Mesenchymal stem cell (in vitro differentiated cells and primary cell): Measurements from ENCODE around the gene GNG7.
"Not testable (repeated sequence)": the region's sequence is repeated elsewhere in the genome, so short reads cannot be mapped to it uniquely, and the experiment has no call there.

Experiments
- DNase-seq: peaks from one replicate; pipeline ENCODE4 v3.0.0-alpha.2; 2013
- H2AFZ ChIP-seq: one replicate; pipeline ENCODE4 v1.6.1; 2013; ENCODE audit warnings: low read depth, mild to moderate bottlenecking, control low read depth, inconsistent platforms, low read length, moderate library complexity
- H2AK5ac ChIP-seq: 2 replicates; pipeline ENCODE4 v1.6.1; 2013; ENCODE audit warnings: low read length, moderate library complexity, mild to moderate bottlenecking, inconsistent platforms; ENCODE audit not compliant: severe bottlenecking
- H2BK120ac ChIP-seq: one replicate; pipeline ENCODE4 v1.6.1; 2013; ENCODE audit warnings: low read depth, mild to moderate bottlenecking, inconsistent platforms, low read length, moderate library complexity
- H2BK12ac ChIP-seq, 2 experiments: one replicate each; pipeline ENCODE4 v1.6.1; 2013; ENCODE audit warnings: inconsistent platforms in 2 of 2, low read length in 2 of 2, mild to moderate bottlenecking in 2 of 2, moderate library complexity in 2 of 2, control low read depth in 1 of 2
- H2BK15ac ChIP-seq: one replicate; pipeline ENCODE4 v1.6.1; 2013; ENCODE audit warnings: mild to moderate bottlenecking, low read depth, inconsistent platforms; ENCODE audit not compliant: poor library complexity, severe bottlenecking
- H2BK5ac ChIP-seq: 2 replicates; pipeline ENCODE4 v1.6.1; 2013; ENCODE audit warnings: low read depth, mild to moderate bottlenecking, low read length, control low read depth, inconsistent platforms; ENCODE audit not compliant: poor library complexity, severe bottlenecking
- H3K14ac ChIP-seq, 2 experiments: one replicate each; pipeline ENCODE4 v1.6.1; 2013; ENCODE audit warnings: inconsistent platforms in 2 of 2, low read length in 2 of 2, control low read depth in 1 of 2, mild to moderate bottlenecking in 1 of 2, moderate library complexity in 1 of 2
- H3K18ac ChIP-seq, 2 experiments: one replicate each; pipeline ENCODE4 v1.6.1; 2013; ENCODE audit warnings: inconsistent platforms in 2 of 2, low read length in 2 of 2, control low read depth in 1 of 2, low read depth in 1 of 2, mild to moderate bottlenecking in 1 of 2
- H3K23ac ChIP-seq, 2 experiments: one replicate each; pipeline ENCODE4 v1.6.1; 2013; ENCODE audit warnings: inconsistent platforms in 2 of 2, low read length in 2 of 2, mild to moderate bottlenecking in 2 of 2, moderate library complexity in 2 of 2, control low read depth in 1 of 2
- H3K27ac ChIP-seq: 2 replicates; pipeline ENCODE4 v1.5.1; 2013; ENCODE audit warnings: mild to moderate bottlenecking, moderate library complexity, low read length, control low read depth, inconsistent platforms; ENCODE audit not compliant: poor library complexity, severe bottlenecking
- H3K27me3 ChIP-seq, 2 experiments: 2 replicates each; pipeline versions ENCODE4 v1.6.1 to v1.7.0; 2013; ENCODE audit warnings: low read length in 2 of 2, mild to moderate bottlenecking in 2 of 2, moderate library complexity in 2 of 2, control low read depth in 1 of 2, inconsistent platforms in 1 of 2; ENCODE audit not compliant: control insufficient read depth in 1 of 2, insufficient read depth in 1 of 2
- H3K36me3 ChIP-seq, 2 experiments: 2 replicates each; pipeline versions ENCODE4 v1.6.1 to v1.7.0; 2013; ENCODE audit warnings: low read length in 2 of 2, control low read depth in 1 of 2, inconsistent platforms in 1 of 2, low read depth in 1 of 2, mild to moderate bottlenecking in 1 of 2; ENCODE audit not compliant: insufficient read depth in 2 of 2, control insufficient read depth in 1 of 2
- H3K4ac ChIP-seq, 2 experiments: one replicate each; pipeline ENCODE4 v1.6.1; 2013; ENCODE audit warnings: inconsistent platforms in 2 of 2, low read length in 2 of 2, mild to moderate bottlenecking in 2 of 2, moderate library complexity in 2 of 2, control low read depth in 1 of 2, low read depth in 1 of 2
- H3K4me1 ChIP-seq: 2 replicates; pipeline ENCODE4 v1.6.1; 2013; ENCODE audit warnings: low read depth, low read length, control low read depth; ENCODE audit not compliant: control insufficient read depth, insufficient read depth
- H3K4me2 ChIP-seq: 2 replicates; pipeline ENCODE4 v1.6.1; 2013; ENCODE audit warnings: low read length, mild to moderate bottlenecking, inconsistent platforms; ENCODE audit not compliant: poor library complexity, severe bottlenecking
- H3K4me3 ChIP-seq, 2 experiments: 2 replicates each; pipeline versions ENCODE4 v1.5.1 to v1.7.0; 2013; ENCODE audit warnings: low read length in 2 of 2, mild to moderate bottlenecking in 2 of 2, control low read depth in 1 of 2, low read depth in 1 of 2; ENCODE audit not compliant: insufficient read depth in 1 of 2
- H3K79me1 ChIP-seq: replicated peaks from 2 replicates; pipeline ENCODE4 v1.6.1; 2013; ENCODE audit warnings: mild to moderate bottlenecking, control low read depth, low read length, inconsistent platforms; ENCODE audit not compliant: poor library complexity, severe bottlenecking
- H3K9ac ChIP-seq: 2 replicates; pipeline ENCODE4 v1.7.0; 2013; ENCODE audit warnings: mild to moderate bottlenecking, low read length, moderate library complexity
- H3K9me3 ChIP-seq: 2 replicates; pipeline ENCODE4 v1.7.0; 2013; ENCODE audit warnings: mild to moderate bottlenecking, low read length; ENCODE audit not compliant: control insufficient read depth
- H4K8ac ChIP-seq: one replicate; pipeline ENCODE4 v1.6.1; 2013; ENCODE audit warnings: inconsistent platforms, mild to moderate bottlenecking, low read length, moderate library complexity
- H4K91ac ChIP-seq: one replicate; pipeline ENCODE4 v1.6.1; 2013; ENCODE audit warnings: mild to moderate bottlenecking, low read length, inconsistent platforms
- WGBS: methylation state at CpG from one replicate; pipeline ENCODE4 v1.1.7; 2013; ENCODE audit warnings: mixed read lengths; 5-methylcytosine and 5-hydroxymethylcytosine counted together

GNG7 gene

GRCh38 chr19:2572152-2572551 is 130.3 kb downstream of the GNG7 start:
- not testable (repeated sequence) for H2AK5ac ChIP-seq, H3K4ac ChIP-seq, H2BK12ac ChIP-seq, H3K36me3 ChIP-seq, H4K91ac ChIP-seq, H3K4me2 ChIP-seq, H3K18ac ChIP-seq, H3K27me3 ChIP-seq, H2AFZ ChIP-seq, H3K14ac ChIP-seq, H2BK15ac ChIP-seq, H3K9ac ChIP-seq, H2BK5ac ChIP-seq, H3K9me3 ChIP-seq, H3K23ac ChIP-seq, DNase-seq, H3K27ac ChIP-seq, H2BK120ac ChIP-seq, H3K4me3 ChIP-seq, H4K8ac ChIP-seq, H3K79me1 ChIP-seq
- peaks cover 17% of the 10 kb centered on the region for H3K4me1 ChIP-seq
- 98% methylated on average over 12 of the region's 12 CpGs for WGBS

GRCh38 chr19:2569596-2570465 is 132.7 kb downstream of the GNG7 start:
- H3K79me1 ChIP-seq: no peaks in the 10 kb centered on the region
- H3K4me3 ChIP-seq: no peak overlapping the region
- no peak overlapping the region for H3K4ac ChIP-seq
- no peak overlapping the region for H4K91ac ChIP-seq
- WGBS: 94% methylated on average over 18 of the region's 21 CpGs
- no peak overlapping the region for H3K23ac ChIP-seq
- H2BK15ac ChIP-seq: no peak overlapping the region
- H3K9ac ChIP-seq: no peak overlapping the region
- H2AK5ac ChIP-seq: no peak overlapping the region
- H3K18ac ChIP-seq: no peak overlapping the region
- peaks cover 2% of the 10 kb centered on the region for H3K4me1 ChIP-seq
- DNase-seq: no peak
- no peaks in the 10 kb centered on the region for H3K36me3 ChIP-seq
- H2BK120ac ChIP-seq: no peak overlapping the region
- H2AFZ ChIP-seq: no peak overlapping the region
- H3K4me2 ChIP-seq: no peak overlapping the region
- H2BK5ac ChIP-seq: no peak overlapping the region
- H4K8ac ChIP-seq: no peak overlapping the region
- H3K27me3 ChIP-seq: peaks cover 0 to under 1% of the 10 kb centered on the region in 2 experiments
- no peaks in the 10 kb centered on the region for H3K9me3 ChIP-seq
- H2BK12ac ChIP-seq: no peak overlapping the region
- no peak overlapping the region for H3K14ac ChIP-seq
- no peak overlapping the region for H3K27ac ChIP-seq

GRCh38 chr19:2567996-2568395 is 134.5 kb downstream of the GNG7 start:
- H3K4ac ChIP-seq: no peak overlapping the region
- no peaks in the 10 kb centered on the region for H3K36me3 ChIP-seq
- H4K8ac ChIP-seq: no peak overlapping the region
- no peaks in the 10 kb centered on the region for H3K9me3 ChIP-seq
- H3K23ac ChIP-seq: no peak overlapping the region
- H2AK5ac ChIP-seq: no peak overlapping the region
- peak overlapping the region; percentile 43 for H4K91ac ChIP-seq
- H3K27ac ChIP-seq: no peak overlapping the region
- no peak overlapping the region for H2AFZ ChIP-seq
- no peak overlapping the region for H3K14ac ChIP-seq
- no peak overlapping the region for H3K4me2 ChIP-seq
- no peak overlapping the region for H2BK15ac ChIP-seq
- no peaks in the 10 kb centered on the region for H3K4me1 ChIP-seq
- peak overlapping the region in 1 of 2 experiments; percentile 5 for H2BK12ac ChIP-seq
- 65% methylated on average over 6 of the region's 6 CpGs for WGBS
- no peak overlapping the region for H3K18ac ChIP-seq
- H3K9ac ChIP-seq: no peak overlapping the region
- no peaks in the 10 kb centered on the region for H3K79me1 ChIP-seq
- DNase-seq: no peak
- H2BK5ac ChIP-seq: no peak overlapping the region
- H3K27me3 ChIP-seq: peaks cover 0 to 11% of the 10 kb centered on the region in 2 experiments
- H3K4me3 ChIP-seq: no peak overlapping the region
- no peak overlapping the region for H2BK120ac ChIP-seq

DNA sequence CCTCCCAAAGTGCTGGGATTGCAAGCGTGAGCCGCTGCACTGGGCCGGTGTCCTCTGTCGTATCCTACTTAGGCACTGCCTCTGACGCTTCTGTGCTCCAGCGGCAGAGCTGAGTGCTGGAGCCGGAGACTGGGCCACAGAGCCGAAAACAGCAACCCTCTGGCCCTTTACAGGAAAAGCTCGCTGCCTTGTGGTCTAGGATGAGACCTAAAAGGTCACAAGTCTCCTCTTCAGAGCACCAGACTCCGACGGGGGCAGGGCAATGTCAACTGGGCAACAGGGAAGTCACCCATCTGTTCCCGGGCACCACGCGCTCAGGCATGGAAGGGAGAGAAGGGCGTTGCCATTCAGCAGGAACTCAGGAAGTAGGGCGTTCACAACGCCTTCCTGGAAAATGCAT is 134.9 kb downstream of the GNG7 start:
- H4K91ac ChIP-seq: peak overlapping the region; percentile 43
- WGBS: 71% methylated on average over 17 of the region's 17 CpGs
- H3K9ac ChIP-seq: no peak overlapping the region
- H3K79me1 ChIP-seq: no peaks in the 10 kb centered on the region
- no peak overlapping the region for H2AK5ac ChIP-seq
- H3K27me3 ChIP-seq: peaks cover 1 to 12% of the 10 kb centered on the region in 2 experiments
- no peak overlapping the region for H3K23ac ChIP-seq
- no peaks in the 10 kb centered on the region for H3K4me1 ChIP-seq
- H3K4ac ChIP-seq: no peak overlapping the region
- H3K4me2 ChIP-seq: no peak overlapping the region
- no peak overlapping the region for H2BK15ac ChIP-seq
- no peaks in the 10 kb centered on the region for H3K36me3 ChIP-seq
- H2BK5ac ChIP-seq: no peak overlapping the region
- no peaks in the 10 kb centered on the region for H3K9me3 ChIP-seq
- H2BK12ac ChIP-seq: peak overlapping the region in 1 of 2 experiments; percentile 5
- no peak overlapping the region for H3K27ac ChIP-seq
- H2BK120ac ChIP-seq: no peak overlapping the region
- H4K8ac ChIP-seq: peak overlapping the region; percentile 66
- H3K18ac ChIP-seq: no peak overlapping the region
- DNase-seq: no peak
- H3K4me3 ChIP-seq: no peak overlapping the region
- H3K14ac ChIP-seq: no peak overlapping the region
- H2AFZ ChIP-seq: no peak overlapping the region
